Measurements from ENCODE around the gene CDK19. TPM values are rescaled to one million over a fixed set of nuclear protein-coding genes. Genes with fewer than 3 reads are reported as not detected.

CDK19 gene
- total RNA-seq, 1 experiment from 2014 or later: 36.8 TPM

GRCh38 chr6:110699780-110700179 is 115.5 kb downstream of the CDK19 start:
- peaks cover 25% of the 10 kb centered on the region; the same call in 1 of the 2 replicates for H3K79me2 ChIP-seq (ENCODE audit: low read depth)
- no peak overlapping the region for H2AFZ ChIP-seq
- H3K9me3 ChIP-seq (ENCODE audit: insufficient read depth, low read depth): no peaks in the 10 kb centered on the region
- peaks cover 45% of the 10 kb centered on the region for H3F3A ChIP-seq (ENCODE audit: insufficient read depth, low read depth)
- H4K20me1 ChIP-seq (ENCODE audit: insufficient read depth): no peaks in the 10 kb centered on the region
- H3K27me3 ChIP-seq (ENCODE audit: insufficient read depth, low read depth): no peaks in the 10 kb centered on the region
- DNase-seq: no peak
- intact Hi-C loops (cut with micrococcal nuclease; ENCODE audit: unreplicated experiment): no loop called here
- peak overlapping the region; percentile 76 for H3K27ac ChIP-seq
- no peaks in the 10 kb centered on the region for H3K9me2 ChIP-seq (ENCODE audit: insufficient read depth)
- peak overlapping the region; percentile 52 for H3K4me2 ChIP-seq
- H3K4me3 ChIP-seq: no peak overlapping the region
- H3K4me1 ChIP-seq (replicated peaks; ENCODE audit: insufficient read depth): peaks cover 43% of the 10 kb centered on the region
- H3K36me3 ChIP-seq (ENCODE audit: low read depth): no peaks in the 10 kb centered on the region
- ChIA-PET POLR2A (ENCODE audit: unreplicated experiment) (interaction anchor here (0.6 kb wide), 2 partner anchors 10 to 13 kb away, joined by 3 to 6 read pairs; no protein-coding TSS in a partner anchor), CTCF (interaction anchor here (0.7 kb wide), 1 partner anchor 1125 kb away, joined by 5 read pairs; no protein-coding TSS in a partner anchor)
- TF ChIP-seq CTCF (conservative IDR thresholded peaks at IDR 0.05): no peak
- no peak for TF ChIP-seq EZH2 (IDR thresholded peaks at IDR 0.05; ENCODE audit: low read depth)
- BruUV-seq (replicated peaks): no TSS peak

DNA sequence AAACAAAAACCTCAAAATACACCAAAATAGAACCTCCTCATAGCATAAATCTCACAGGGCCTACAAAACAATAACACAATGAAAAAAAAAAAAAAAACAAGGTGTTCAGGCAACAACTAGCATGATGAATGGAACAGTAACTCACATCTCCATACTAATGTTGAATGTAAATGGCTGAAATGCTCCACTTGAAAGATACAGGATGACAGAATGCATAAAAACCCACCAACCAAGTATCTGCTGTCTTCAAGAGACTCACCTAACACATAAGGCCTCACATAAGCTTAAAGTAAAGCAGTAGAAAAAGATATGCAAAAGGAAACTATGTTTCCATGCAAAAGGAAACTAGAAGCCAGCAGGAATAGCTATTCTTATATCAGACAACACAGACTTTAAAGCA is 121.3 kb downstream of the CDK19 start:
- H3K4me2 ChIP-seq: no peak overlapping the region
- no peak overlapping the region for H3K27ac ChIP-seq
- no peaks in the 10 kb centered on the region for H3K27me3 ChIP-seq (ENCODE audit: insufficient read depth, low read depth)
- H4K20me1 ChIP-seq (ENCODE audit: insufficient read depth): no peaks in the 10 kb centered on the region; the same call in 1 of the 2 replicates
- peaks cover 8% of the 10 kb centered on the region for H3K4me1 ChIP-seq (replicated peaks; ENCODE audit: insufficient read depth)
- no TSS peak for BruUV-seq (replicated peaks)
- H3F3A ChIP-seq (ENCODE audit: insufficient read depth, low read depth): peaks cover 1% of the 10 kb centered on the region; the same call in 1 of the 2 replicates
- no peaks in the 10 kb centered on the region for H3K9me3 ChIP-seq (ENCODE audit: insufficient read depth, low read depth)
- no peak overlapping the region for H3K4me3 ChIP-seq
- ChIA-PET CTCF (no interaction called here), POLR2A (ENCODE audit: unreplicated experiment) (no interaction called here)
- DNase-seq: no peak
- H3K36me3 ChIP-seq (ENCODE audit: low read depth): no peaks in the 10 kb centered on the region
- no peak overlapping the region for H2AFZ ChIP-seq
- H3K9me2 ChIP-seq (ENCODE audit: insufficient read depth): no peaks in the 10 kb centered on the region
- TF ChIP-seq EZH2 (IDR thresholded peaks at IDR 0.05; ENCODE audit: low read depth) (no peak), CTCF (conservative IDR thresholded peaks at IDR 0.05) (no peak)
- peaks cover 23% of the 10 kb centered on the region; the same call in 1 of the 2 replicates for H3K79me2 ChIP-seq (ENCODE audit: low read depth)
- intact Hi-C loops (cut with micrococcal nuclease; ENCODE audit: unreplicated experiment): no loop called here

DNA sequence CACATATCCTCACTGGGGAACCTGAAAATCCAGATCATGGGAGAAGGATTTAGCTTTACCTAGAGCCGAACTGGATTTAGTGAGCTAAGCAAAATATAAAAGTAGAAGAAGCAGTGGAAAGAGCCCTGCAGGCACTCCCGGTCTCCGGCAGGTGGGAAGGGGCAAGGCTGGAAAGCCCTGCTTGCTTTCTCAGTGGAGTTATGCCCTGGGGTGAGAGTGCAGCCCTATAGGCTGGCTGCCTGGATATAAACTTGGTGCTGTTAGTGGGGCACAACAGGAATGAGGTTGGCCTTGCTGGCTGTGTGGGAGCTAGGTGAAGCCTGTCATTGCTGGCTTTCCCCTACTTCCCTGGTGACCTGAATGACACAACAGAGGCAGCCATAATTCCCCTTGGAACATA is 122.0 kb downstream of the CDK19 start:
- TF ChIP-seq EZH2 (IDR thresholded peaks at IDR 0.05; ENCODE audit: low read depth) (no peak), CTCF (conservative IDR thresholded peaks at IDR 0.05) (no peak)
- Histone ChIP-seq H3K4me3 (no peak overlapping the region), H3K36me3 (ENCODE audit: low read depth) (no peaks in the 10 kb centered on the region), H3K27ac (no peak overlapping the region), H3K9me2 (ENCODE audit: insufficient read depth) (no peaks in the 10 kb centered on the region), H3K79me2 (ENCODE audit: low read depth) (peaks cover 23% of the 10 kb centered on the region; the same call in 1 of the 2 replicates), H3K4me2 (no peak overlapping the region), H4K20me1 (ENCODE audit: insufficient read depth) (no peaks in the 10 kb centered on the region; the same call in 1 of the 2 replicates), H3K9me3 (ENCODE audit: insufficient read depth, low read depth) (no peaks in the 10 kb centered on the region), H3K27me3 (ENCODE audit: insufficient read depth, low read depth) (no peaks in the 10 kb centered on the region), H2AFZ (no peak overlapping the region), H3F3A (ENCODE audit: insufficient read depth, low read depth) (peaks cover 5% of the 10 kb centered on the region; the same call in 1 of the 2 replicates), H3K4me1 (replicated peaks; ENCODE audit: insufficient read depth) (peaks cover 15% of the 10 kb centered on the region)
- no TSS peak for BruUV-seq (replicated peaks)
- POLR2A ChIA-PET (ENCODE audit: unreplicated experiment): interaction anchor here (0.6 kb wide), 1 partner anchor 11 kb away, joined by 5 read pairs; no protein-coding TSS in a partner anchor
- intact Hi-C loops (cut with micrococcal nuclease; ENCODE audit: unreplicated experiment): no loop called here
- CTCF ChIA-PET: no interaction called here
- no peak for DNase-seq

Measured in PC-9 (cell line).